A549 (cell line): ENCODE measurements around the gene LRRC45. TPM values are rescaled to one million over a fixed set of nuclear protein-coding genes. Genes with fewer than 3 reads are reported as not detected.

ENCODE experiments used
- ATAC-seq, 2 experiments: fragments of 200-7000 bp in 1 of 2; fragments of >200 bp in 1 of 2; cut with Nextera tagmentation in 1 of 2; cut with Tn5 transposase in 1 of 2; 3 replicates each; pipeline versions ENCODE4 v1.8.0 to v1.9.1; 2018 to 2020; ENCODE audit warnings: mild to moderate bottlenecking in 1 of 2, moderate library complexity in 1 of 2
- CTCF ChIA-PET: fragments of 300-600 bp; sonication (Branson Sonifier 250); formaldehyde crosslinking; extraction: SDS; loops from one replicate; lab custom pipeline; 2021; ENCODE audit warnings: antibody characterized with exemption, inconsistent platforms; lab: Yijun Ruan, JAX
- POLR2A ChIA-PET: fragments of 350-600 bp; formaldehyde crosslinking; extraction: SDS; loops from one replicate; lab custom pipeline; 2021; ENCODE audit warnings: antibody characterized with exemption, inconsistent platforms; lab: Yijun Ruan, JAX
- DNase-seq, 2 experiments: peaks; one replicate each; pipeline versions ENCODE4 v3.0.0 to v3.0.0-alpha.2; 2011 to 2016; ENCODE audit warnings: low read depth in 1 of 2, low spot score in 1 of 2
- FAIRE-seq: peaks from 2 replicates; lab custom pipeline; 2011; peaks lifted over from hg19 to GRCh38; lab: Jason Lieb, UNC
- H3K27ac ChIP-seq, 2 experiments: fragments of >200 bp; sonication (Bioruptor Twin); formaldehyde crosslinking; 3 replicates each; pipeline ENCODE4 v1.5.1; 2016 to 2017
- H3K4me1 ChIP-seq: fragments of >200 bp; sonication (Bioruptor Twin); formaldehyde crosslinking; 3 replicates; pipeline ENCODE4 v1.6.1; 2016
- H3K4me2 ChIP-seq: fragments of >200 bp; sonication (Bioruptor Twin); formaldehyde crosslinking; 3 replicates; pipeline ENCODE4 v1.6.1; 2016
- H3K4me3 ChIP-seq: fragments of >200 bp; sonication (Bioruptor Twin); formaldehyde crosslinking; 3 replicates; pipeline ENCODE4 v1.5.1; 2016
- H3K9me3 ChIP-seq: fragments of >200 bp; sonication (Bioruptor Twin); formaldehyde crosslinking; 3 replicates; pipeline ENCODE4 v1.6.1; 2016
- CHD4 ChIP-seq: fragments of 200-600 bp; sonication (generic); IDR thresholded peaks from 2 replicates; pipeline ENCODE4 v1.6.1; 2016; ENCODE audit warnings: antibody characterized with exemption, mild to moderate bottlenecking, borderline replicate concordance
- FOSB ChIP-seq: fragments of 250-450 bp; sonication (Bioruptor Pico); IDR thresholded peaks from 2 replicates; pipeline ENCODE4 v1.5.0; 2020; ENCODE audit warnings: mild to moderate bottlenecking, moderate library complexity
- HDAC2 ChIP-seq: fragments of 200-600 bp; sonication (generic); IDR thresholded peaks from 2 replicates; pipeline ENCODE4 v1.6.1; 2016
- HOXA7 ChIP-seq: fragments of 250-450 bp; sonication (Bioruptor Pico); IDR thresholded peaks from 2 replicates; pipeline ENCODE4 v1.5.0; 2020; ENCODE audit warnings: mild to moderate bottlenecking, moderate library complexity
- RCOR1 ChIP-seq: fragments of 150-350 bp; IDR thresholded peaks from 2 replicates; pipeline ENCODE4 v1.6.1; 2014; ENCODE audit warnings: antibody characterized with exemption, low read length, low read depth
- WGBS: methylation state at CpG from one replicate; pipeline ENCODE4 v1.1.6; 2017; ENCODE audit errors: missing lambda C conversion rate; 5-methylcytosine and 5-hydroxymethylcytosine counted together
- polyA plus RNA-seq, 4 experiments: library from polyadenylated mRNA; depleted of rRNA in 3 of 4; stranded (reverse); fragments of >200 nt; fragmentation: RNase III in 1 of 4; extraction: RNeasy Plus Mini Kit Qiagen cat#74134 plus additional on column Dnase treatment in 1 of 4; gene quantifications; 2 replicates in 3 of 4; 3 replicates in 1 of 4; pipeline ENCODE4 v1.2.3, GENCODE V29; 2011 to 2017
- TF ChIP-seq, protein P1 (sequence below): fragments of >200 bp; sonication (Bioruptor Twin); formaldehyde crosslinking; IDR thresholded peaks from 3 replicates; pipeline ENCODE4 v1.5.1; 2016
- TF ChIP-seq, protein P2 (sequence below): IDR thresholded peaks from 2 replicates; pipeline ENCODE4 v1.6.1; 2012
- TF ChIP-seq, protein P3 (sequence below): fragments of 250-450 bp; sonication (Bioruptor Pico); IDR thresholded peaks from 2 replicates; pipeline ENCODE4 v1.5.0; 2021; ENCODE audit warnings: mild to moderate bottlenecking, moderate library complexity, borderline replicate concordance

LRRC45 gene
- polyA plus RNA-seq, 2 of the 4 experiments (the other 2 are of a cell fraction), result 6.4 to 24.5 TPM

DNA sequence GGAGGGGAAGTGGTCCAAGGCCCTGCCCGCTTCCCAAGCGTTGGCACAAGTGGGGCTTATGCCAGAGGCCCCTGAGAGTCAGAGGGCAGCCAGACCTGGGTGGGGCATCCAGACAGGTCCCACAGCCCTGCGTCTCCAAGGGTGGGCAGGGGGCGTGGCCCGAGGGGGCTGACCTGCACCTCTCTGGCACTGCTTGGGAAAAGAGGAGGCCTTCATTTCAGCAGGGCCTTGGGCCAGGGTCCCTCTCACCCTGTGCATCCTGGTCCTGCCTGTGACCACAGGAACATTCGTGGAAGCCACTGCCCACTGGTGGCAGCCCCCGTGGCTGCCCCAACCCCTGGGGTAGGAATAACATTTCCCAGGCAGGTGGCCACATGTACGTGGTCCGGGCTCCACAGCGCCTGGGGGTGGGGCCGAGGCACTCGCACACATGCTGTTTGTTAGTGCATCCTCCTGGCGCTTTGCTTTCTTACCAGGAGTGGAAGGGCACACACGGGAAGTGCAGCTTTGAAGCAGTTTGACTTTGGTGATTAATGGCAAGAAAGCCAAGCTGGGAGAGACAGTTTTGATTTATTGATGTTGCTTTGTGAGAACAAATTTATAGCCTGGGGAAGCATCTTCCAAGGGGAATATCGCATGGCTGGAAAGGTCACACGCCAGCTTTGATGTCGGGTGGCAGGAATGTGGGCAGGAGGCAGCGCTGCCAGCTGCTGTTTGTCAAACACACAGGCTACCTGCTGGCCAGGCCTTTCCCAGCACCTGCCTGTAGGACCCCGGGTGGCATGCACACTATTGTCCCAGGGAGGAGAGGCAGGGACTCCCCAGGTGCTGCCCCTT is 4.7 kb upstream of the LRRC45 start:
- CTCF ChIA-PET, result interaction anchor here (0.7 to 33.2 kb wide), 17 partner anchors 11 to 149 kb away, joined by 3 to 794 read pairs (median 28); partner anchors contain the start of genes ASPSCR1, DCXR, MAFG and MYADML2
- Histone ChIP-seq H3K4me3 (no peak overlapping the region), H3K27ac (no peak overlapping the region), H3K4me2 (no peak overlapping the region), H3K4me1 (peaks cover 32% of the 10 kb centered on the region), H3K9me3 (no peaks in the 10 kb centered on the region)
- TF ChIP-seq, protein P1, sequence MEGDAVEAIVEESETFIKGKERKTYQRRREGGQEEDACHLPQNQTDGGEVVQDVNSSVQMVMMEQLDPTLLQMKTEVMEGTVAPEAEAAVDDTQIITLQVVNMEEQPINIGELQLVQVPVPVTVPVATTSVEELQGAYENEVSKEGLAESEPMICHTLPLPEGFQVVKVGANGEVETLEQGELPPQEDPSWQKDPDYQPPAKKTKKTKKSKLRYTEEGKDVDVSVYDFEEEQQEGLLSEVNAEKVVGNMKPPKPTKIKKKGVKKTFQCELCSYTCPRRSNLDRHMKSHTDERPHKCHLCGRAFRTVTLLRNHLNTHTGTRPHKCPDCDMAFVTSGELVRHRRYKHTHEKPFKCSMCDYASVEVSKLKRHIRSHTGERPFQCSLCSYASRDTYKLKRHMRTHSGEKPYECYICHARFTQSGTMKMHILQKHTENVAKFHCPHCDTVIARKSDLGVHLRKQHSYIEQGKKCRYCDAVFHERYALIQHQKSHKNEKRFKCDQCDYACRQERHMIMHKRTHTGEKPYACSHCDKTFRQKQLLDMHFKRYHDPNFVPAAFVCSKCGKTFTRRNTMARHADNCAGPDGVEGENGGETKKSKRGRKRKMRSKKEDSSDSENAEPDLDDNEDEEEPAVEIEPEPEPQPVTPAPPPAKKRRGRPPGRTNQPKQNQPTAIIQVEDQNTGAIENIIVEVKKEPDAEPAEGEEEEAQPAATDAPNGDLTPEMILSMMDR, result no peak
- TF ChIP-seq FOSB (CRISPR knock-in tag) (no peak), CHD4 (no peak), HOXA7 (CRISPR knock-in tag) (no peak)
- TF ChIP-seq, protein P2, sequence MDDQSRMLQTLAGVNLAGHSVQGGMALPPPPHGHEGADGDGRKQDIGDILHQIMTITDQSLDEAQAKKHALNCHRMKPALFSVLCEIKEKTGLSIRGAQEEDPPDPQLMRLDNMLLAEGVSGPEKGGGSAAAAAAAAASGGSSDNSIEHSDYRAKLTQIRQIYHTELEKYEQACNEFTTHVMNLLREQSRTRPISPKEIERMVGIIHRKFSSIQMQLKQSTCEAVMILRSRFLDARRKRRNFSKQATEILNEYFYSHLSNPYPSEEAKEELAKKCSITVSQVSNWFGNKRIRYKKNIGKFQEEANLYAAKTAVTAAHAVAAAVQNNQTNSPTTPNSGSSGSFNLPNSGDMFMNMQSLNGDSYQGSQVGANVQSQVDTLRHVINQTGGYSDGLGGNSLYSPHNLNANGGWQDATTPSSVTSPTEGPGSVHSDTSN, result peak; percentile 1; the same call in 1 of the 2 replicates
- POLR2A ChIA-PET, result no interaction called here
- FAIRE-seq, result no peak
- no peak for ATAC-seq
- 78% methylated on average over 19 of the region's 19 CpGs for WGBS
- DNase-seq, result no peak

DNA sequence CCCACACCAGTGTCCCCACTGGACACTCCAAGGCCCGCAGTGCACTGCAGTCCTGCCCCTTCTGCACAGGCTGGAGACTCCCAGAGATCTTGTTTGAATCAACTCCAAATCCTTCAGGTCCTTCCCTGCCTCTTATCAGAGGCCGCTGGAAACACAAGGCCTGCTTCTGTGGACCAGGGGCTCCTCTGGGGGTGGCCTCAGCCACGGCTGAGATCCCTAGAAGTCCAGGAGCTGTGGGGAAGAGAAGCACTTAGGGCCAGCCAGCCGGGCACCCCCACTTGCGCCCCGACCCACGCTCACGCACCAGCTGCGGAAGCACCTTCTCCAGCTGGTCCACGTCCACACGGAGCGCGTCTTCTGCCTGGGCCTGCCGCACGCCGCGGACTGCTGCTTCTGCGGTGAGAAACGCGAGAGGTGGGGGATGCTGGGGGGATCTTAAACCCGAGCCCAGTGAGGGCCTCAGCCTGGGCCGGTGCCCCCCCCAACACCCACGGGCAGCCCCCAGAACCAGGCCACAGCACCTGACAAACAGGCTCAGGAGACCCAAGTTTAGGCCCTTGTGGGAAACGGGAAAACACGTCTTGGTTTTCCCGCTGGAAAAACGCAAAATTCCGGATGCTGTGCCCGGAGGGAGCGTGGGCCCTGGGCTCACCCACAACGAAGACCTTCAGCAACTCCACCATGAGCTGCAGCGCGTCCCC is 4.0 kb upstream of the LRRC45 start:
- FAIRE-seq (no peak), ATAC-seq (no peak), DNase-seq (no peak)
- TF ChIP-seq HDAC2 (no peak), RCOR1 (no peak)
- TF ChIP-seq, protein P3, sequence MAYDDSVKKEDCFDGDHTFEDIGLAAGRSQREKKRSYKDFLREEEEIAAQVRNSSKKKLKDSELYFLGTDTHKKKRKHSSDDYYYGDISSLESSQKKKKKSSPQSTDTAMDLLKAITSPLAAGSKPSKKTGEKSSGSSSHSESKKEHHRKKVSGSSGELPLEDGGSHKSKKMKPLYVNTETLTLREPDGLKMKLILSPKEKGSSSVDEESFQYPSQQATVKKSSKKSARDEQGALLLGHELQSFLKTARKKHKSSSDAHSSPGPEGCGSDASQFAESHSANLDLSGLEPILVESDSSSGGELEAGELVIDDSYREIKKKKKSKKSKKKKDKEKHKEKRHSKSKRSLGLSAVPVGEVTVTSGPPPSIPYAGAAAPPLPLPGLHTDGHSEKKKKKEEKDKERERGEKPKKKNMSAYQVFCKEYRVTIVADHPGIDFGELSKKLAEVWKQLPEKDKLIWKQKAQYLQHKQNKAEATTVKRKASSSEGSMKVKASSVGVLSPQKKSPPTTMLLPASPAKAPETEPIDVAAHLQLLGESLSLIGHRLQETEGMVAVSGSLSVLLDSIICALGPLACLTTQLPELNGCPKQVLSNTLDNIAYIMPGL (CRISPR knock-in tag), result no peak
- TF ChIP-seq, protein P1, result no peak
- WGBS, result 88% methylated on average over 33 of the region's 33 CpGs
- POLR2A ChIA-PET, result interaction anchor here (0.7 to 1.9 kb wide), 3 partner anchors 19 to 80 kb away, joined by 3 to 6 read pairs (median 3); partner anchors contain the start of gene DCXR
- H3K9me3 ChIP-seq, result no peaks in the 10 kb centered on the region
- H3K4me2 ChIP-seq, result no peak overlapping the region
- peaks cover 37% of the 10 kb centered on the region for H3K4me1 ChIP-seq
- no peak overlapping the region; a peak in 1 of 6 replicates for H3K27ac ChIP-seq
- CTCF ChIA-PET, result interaction anchor here (0.5 to 33.2 kb wide), 30 partner anchors 11 to 326 kb away, joined by 3 to 794 read pairs (median 7); partner anchors contain the start of genes ASPSCR1, DCXR, MAFG and MYADML2
- H3K4me3 ChIP-seq, result no peak overlapping the region
